GM19035 (cell line): ENCODE measurements around the gene OSBPL1A.

Source experiments
- ATAC-seq: cut with Tn5 transposase; IDR thresholded peaks from one replicate; pipeline ENCODE4 v1.9.1; 2021; ENCODE audit not compliant: unreplicated experiment

The OSBPL1A gene

GRCh38 chr18:24344509-24344908 lies 53.1 kb downstream of the OSBPL1A start:
- no peak for ATAC-seq

GRCh38 chr18:24342347-24342746 lies 55.3 kb downstream of the OSBPL1A start:
- ATAC-seq: no peak

- ATAC-seq: no peak
Measured at GRCh38 chr18:24341361-24341760, 56.3 kb downstream of the OSBPL1A start.

GRCh38 chr18:24333084-24333483 lies 64.5 kb downstream of the OSBPL1A start:
- no peak for ATAC-seq

- ATAC-seq: no peak
Measured at GRCh38 chr18:24326211-24326610, 71.4 kb downstream of the OSBPL1A start.

GRCh38 chr18:24322584-24323136 lies 75.0 kb downstream of the OSBPL1A start:
- ATAC-seq: no peak

- ATAC-seq: no peak
Measured at GRCh38 chr18:24321071-24321470, 76.6 kb downstream of the OSBPL1A start.

- ATAC-seq: no peak
Measured at GRCh38 chr18:24319757-24320156, 77.9 kb downstream of the OSBPL1A start.

- ATAC-seq: no peak
Measured at GRCh38 chr18:24317370-24317769, 80.3 kb downstream of the OSBPL1A start.

- ATAC-seq: no peak
Measured at GRCh38 chr18:24315170-24315569, 82.5 kb downstream of the OSBPL1A start.

GRCh38 chr18:24306201-24306600 lies 91.4 kb downstream of the OSBPL1A start:
- ATAC-seq: no peak

- no peak for ATAC-seq
Measured at GRCh38 chr18:24300703-24301102, 96.9 kb downstream of the OSBPL1A start.

GRCh38 chr18:24296276-24296675 lies 101.3 kb downstream of the OSBPL1A start:
- ATAC-seq: no peak

- no peak for ATAC-seq
Measured at GRCh38 chr18:24293254-24293653, 104.4 kb downstream of the OSBPL1A start.

- no peak for ATAC-seq
Measured at GRCh38 chr18:24278591-24278990, 119.0 kb downstream of the OSBPL1A start.

- ATAC-seq: no peak
Measured at GRCh38 chr18:24277516-24278195, 120.0 kb downstream of the OSBPL1A start.

GRCh38 chr18:24276994-24277393 lies 120.6 kb downstream of the OSBPL1A start:
- no peak for ATAC-seq

- ATAC-seq: no peak
Measured at GRCh38 chr18:24274837-24275236, 122.8 kb downstream of the OSBPL1A start.

GRCh38 chr18:24273596-24273995 lies 124.0 kb downstream of the OSBPL1A start:
- no peak for ATAC-seq

- no peak for ATAC-seq
Measured at GRCh38 chr18:24272229-24272525, 125.4 kb downstream of the OSBPL1A start.

- no peak for ATAC-seq
Measured at GRCh38 chr18:24271381-24272228, 126.0 kb downstream of the OSBPL1A start.

- ATAC-seq: no peak
Measured at GRCh38 chr18:24270937-24271380, 126.7 kb downstream of the OSBPL1A start.
